Adrenal gland (tissue), 12 donors: ENCODE data around the gene AGAP1. TPM values are rescaled to one million over a fixed set of nuclear protein-coding genes. Genes with fewer than 3 reads are reported as not detected.
A peak's percentile ranks its signal among the peaks of the same experiment; 100 is the strongest.

Experiments used
- DNase-seq, 7 donors: peaks; one replicate each; pipeline ENCODE4 v3.0.0-alpha.2; 2019 to 2020
- H3K27ac ChIP-seq, 5 donors: fragments of 200-600 bp; sonication (generic) in 4 of 5; 1 replicate in 3 of 5; 2 replicates in 2 of 5; pipeline versions ENCODE4 v1.5.1 to v1.8.0; 2016 to 2020; ENCODE audit warnings: mild to moderate bottlenecking in 1 of 5
- H3K27me3 ChIP-seq: fragments of 200-600 bp; 2 replicates; pipeline ENCODE4 v1.8.0; 2021
- H3K36me3 ChIP-seq, 2 donors: fragments of 200-600 bp; replicated peaks in 1 of 2; 1 replicate in 1 of 2; 2 replicates in 1 of 2; pipeline versions ENCODE4 v1.5.1 to v1.8.0; 2018 to 2022
- H3K4me1 ChIP-seq, 2 donors: fragments of 200-600 bp; replicated peaks in 1 of 2; 1 replicate in 1 of 2; 2 replicates in 1 of 2; pipeline versions ENCODE4 v1.5.1 to v1.8.0; 2018 to 2021
- H3K4me3 ChIP-seq, 4 donors: fragments of 200-600 bp; sonication (generic) in 3 of 4; one replicate each; pipeline ENCODE4 v1.5.1; 2016 to 2018
- H3K9me3 ChIP-seq, 3 donors: fragments of 200-600 bp; sonication (generic) in 1 of 3; replicated peaks in 1 of 3; 1 replicate in 2 of 3; 2 replicates in 1 of 3; pipeline versions ENCODE4 v1.5.1 to v1.8.0; 2016 to 2021
- POLR2A ChIP-seq, 2 donors: fragments of 450-650 bp; IDR thresholded peaks; one replicate each; pipeline ENCODE4 v1.6.1; 2017; ENCODE audit warnings: antibody characterized with exemption in 2 of 2, mild to moderate bottlenecking in 2 of 2, moderate library complexity in 1 of 2
- WGBS, 4 donors: extraction: QIAGEN DNeasy Blood & Tissue Kit in 2 of 4; methylation state at CpG; one replicate each; pipeline versions ENCODE4 v1.1.5 to v1.1.7; 2013 to 2017; 5-methylcytosine and 5-hydroxymethylcytosine counted together
- intact Hi-C, 2 donors: fragments of 100-400 bp; cut with DNase I; formaldehyde crosslinking; loops; one replicate each; pipeline versions ENCODE4 v1.14.1 to v1.15.0; 2022 to 2023
- polyA plus RNA-seq, 3 donors: library from polyadenylated mRNA; stranded (reverse); fragments of 200-250 nt in 2 of 3; fragments of 350-450 nt in 1 of 3; fragmentation: Illumina TruSeq in 1 of 3; extraction: RNeasy Lipid Tissue Mini Kit (QIAGEN cat#74804) in 1 of 3; gene quantifications; one replicate each; pipeline ENCODE4 v1.2.3, GENCODE V29; 2013 to 2014
- total RNA-seq, 9 donors: library from RNA; depleted of rRNA in 4 of 9; stranded (reverse); fragments of >200 nt in 4 of 9; fragments of 120-200 nt in 1 of 9; fragmentation: NEBNext Ultra II Directional in 1 of 9; extraction: Animal tissue kit (Norgen Biotek cat#: 25700) in 1 of 9; gene quantifications; one replicate each; pipeline versions ENCODE4 v1.1.0 to v1.2.4, GENCODE V29; 2013 to 2023
- TF ChIP-seq, protein P1 (sequence below), 6 experiments: fragments of 450-650 bp in 4 of 6; fragments of 200-600 bp in 2 of 6; sonication (generic) in 1 of 6; IDR thresholded peaks; 1 replicate in 5 of 6; 2 replicates in 1 of 6; pipeline versions ENCODE4 v1.5.1 to v1.8.0; 2016 to 2021; ENCODE audit warnings: antibody characterized with exemption in 6 of 6, mild to moderate bottlenecking in 2 of 6, moderate library complexity in 1 of 6
- donor health status: healthy with polysubstance abuse.
- donor health status: Bipolar disorder and iron deficiency.
- donor health status: DM: yes; HTN: yes; CAD: no.
- donor health status: DM: no; HTN: no; CAD: no.
- donor health status: DM: no; HTN: no; CAD: no.
- donor health status: DM: yes; HTN: yes; CAD: no.

The AGAP1 gene
- total and polyA plus RNA-seq, 12 donors: 5.3 to 29.6 (median 17.7) TPM

DNA sequence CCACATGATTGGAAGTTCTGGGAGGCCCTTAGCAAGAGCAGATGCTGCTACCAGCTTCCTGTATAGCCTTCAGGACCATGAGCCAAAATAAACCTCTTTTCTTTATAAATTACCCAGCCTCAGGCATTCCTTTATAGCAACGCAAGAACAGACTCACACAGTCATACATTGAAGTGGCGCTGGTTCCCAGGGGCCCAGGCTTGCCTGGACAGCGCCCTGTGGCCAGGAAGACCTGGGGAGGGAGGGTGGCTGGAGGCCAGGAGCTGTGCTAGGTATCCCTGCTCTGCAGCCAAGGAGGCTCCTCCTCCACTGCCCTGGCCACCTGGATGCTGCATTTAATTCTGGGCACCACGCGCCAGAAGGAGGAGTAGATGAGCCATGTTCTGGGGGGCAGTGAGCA is 98.1 kb downstream of the AGAP1 start:
- no peaks in the 10 kb centered on the region for H3K9me3 ChIP-seq
- H3K4me1 ChIP-seq: peaks cover 4 to 5% of the 10 kb centered on the region in 2 donors
- 82 to 100% (median 88%) methylated on average over 1 to 5 of the region's 5 CpGs for WGBS, 4 donors
- intact Hi-C loops: loop anchor here (2.0 to 5.0 kb wide), 2 partner anchors 455 kb away; no protein-coding TSS in a partner anchor
- no peaks in the 10 kb centered on the region for H3K36me3 ChIP-seq
- DNase-seq: no peak
- H3K27me3 ChIP-seq: no peaks in the 10 kb centered on the region
- TF ChIP-seq, protein P1, sequence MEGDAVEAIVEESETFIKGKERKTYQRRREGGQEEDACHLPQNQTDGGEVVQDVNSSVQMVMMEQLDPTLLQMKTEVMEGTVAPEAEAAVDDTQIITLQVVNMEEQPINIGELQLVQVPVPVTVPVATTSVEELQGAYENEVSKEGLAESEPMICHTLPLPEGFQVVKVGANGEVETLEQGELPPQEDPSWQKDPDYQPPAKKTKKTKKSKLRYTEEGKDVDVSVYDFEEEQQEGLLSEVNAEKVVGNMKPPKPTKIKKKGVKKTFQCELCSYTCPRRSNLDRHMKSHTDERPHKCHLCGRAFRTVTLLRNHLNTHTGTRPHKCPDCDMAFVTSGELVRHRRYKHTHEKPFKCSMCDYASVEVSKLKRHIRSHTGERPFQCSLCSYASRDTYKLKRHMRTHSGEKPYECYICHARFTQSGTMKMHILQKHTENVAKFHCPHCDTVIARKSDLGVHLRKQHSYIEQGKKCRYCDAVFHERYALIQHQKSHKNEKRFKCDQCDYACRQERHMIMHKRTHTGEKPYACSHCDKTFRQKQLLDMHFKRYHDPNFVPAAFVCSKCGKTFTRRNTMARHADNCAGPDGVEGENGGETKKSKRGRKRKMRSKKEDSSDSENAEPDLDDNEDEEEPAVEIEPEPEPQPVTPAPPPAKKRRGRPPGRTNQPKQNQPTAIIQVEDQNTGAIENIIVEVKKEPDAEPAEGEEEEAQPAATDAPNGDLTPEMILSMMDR (IDR thresholded peaks at IDR 0.05): no peak
- no peak for TF ChIP-seq POLR2A (IDR thresholded peaks at IDR 0.05)
- no peak overlapping the region for H3K4me3 ChIP-seq
- H3K27ac ChIP-seq: no peak overlapping the region

DNA sequence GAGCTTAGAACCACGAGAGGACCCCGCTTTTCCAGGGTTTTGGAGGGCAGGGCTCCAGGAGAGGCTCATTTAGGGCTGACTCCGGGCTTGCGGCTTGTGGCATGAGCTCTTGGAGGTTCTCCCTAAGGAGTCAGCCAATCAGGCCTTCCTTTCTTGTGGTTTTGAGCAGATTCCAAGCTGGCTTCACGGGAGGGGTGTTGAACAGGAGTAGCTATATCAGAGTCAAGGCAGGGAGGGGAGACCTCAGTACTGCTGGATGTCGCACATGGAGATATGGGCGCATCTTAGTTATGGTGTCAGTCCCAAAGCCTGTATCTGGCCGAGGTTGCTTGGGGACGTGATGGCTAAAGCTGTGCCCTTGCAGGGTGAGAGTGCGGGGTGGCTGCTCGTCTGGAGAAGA is 98.6 kb downstream of the AGAP1 start:
- H3K27me3 ChIP-seq: no peaks in the 10 kb centered on the region
- no peaks in the 10 kb centered on the region for H3K36me3 ChIP-seq
- intact Hi-C loops: loop anchor here (2.0 to 5.0 kb wide), 2 partner anchors 455 to 456 kb away; no protein-coding TSS in a partner anchor
- H3K4me3 ChIP-seq: no peak overlapping the region
- H3K27ac ChIP-seq: no peak overlapping the region
- WGBS, 4 donors: 85 to 89% (median 87%) methylated on average over 11 of the region's 11 CpGs
- TF ChIP-seq POLR2A (IDR thresholded peaks at IDR 0.05): no peak
- TF ChIP-seq, protein P1 (IDR thresholded peaks at IDR 0.05): no peak
- no peak for DNase-seq
- peaks cover 4 to 5% of the 10 kb centered on the region in 2 donors for H3K4me1 ChIP-seq
- no peaks in the 10 kb centered on the region for H3K9me3 ChIP-seq

DNA sequence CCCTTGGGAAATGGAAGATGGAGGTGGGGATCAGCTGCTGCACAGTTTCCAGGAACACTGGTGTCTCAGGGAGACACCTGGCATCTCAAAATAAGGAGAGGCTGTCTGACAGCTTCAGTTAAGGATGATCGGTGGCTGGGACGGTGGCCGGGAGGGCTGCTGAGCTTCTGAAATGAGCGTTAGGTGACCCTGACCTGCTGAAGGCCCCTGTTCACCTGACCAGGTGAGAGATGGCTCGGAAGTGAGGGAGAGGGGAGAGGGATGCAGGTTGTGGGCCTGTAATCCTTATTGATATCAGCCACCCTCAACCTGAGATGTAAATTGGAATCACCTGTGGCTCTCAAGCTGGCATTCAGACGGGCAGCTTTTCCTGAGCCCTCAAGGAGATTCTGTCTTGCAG is 99.0 kb downstream of the AGAP1 start:
- WGBS, 4 donors: 77 to 90% (median 83%) methylated on average over 6 of the region's 6 CpGs
- H3K4me1 ChIP-seq: peaks cover 4 to 5% of the 10 kb centered on the region in 2 donors
- no peaks in the 10 kb centered on the region for H3K27me3 ChIP-seq
- no peak overlapping the region for H3K4me3 ChIP-seq
- no peaks in the 10 kb centered on the region for H3K9me3 ChIP-seq
- TF ChIP-seq, protein P1 (IDR thresholded peaks at IDR 0.05): no peak
- no peak for TF ChIP-seq POLR2A (IDR thresholded peaks at IDR 0.05)
- intact Hi-C loops: loop anchor here (2.0 to 5.0 kb wide), 2 partner anchors 456 kb away; no protein-coding TSS in a partner anchor
- no peaks in the 10 kb centered on the region for H3K36me3 ChIP-seq
- no peak overlapping the region for H3K27ac ChIP-seq
- DNase-seq: no peak

DNA sequence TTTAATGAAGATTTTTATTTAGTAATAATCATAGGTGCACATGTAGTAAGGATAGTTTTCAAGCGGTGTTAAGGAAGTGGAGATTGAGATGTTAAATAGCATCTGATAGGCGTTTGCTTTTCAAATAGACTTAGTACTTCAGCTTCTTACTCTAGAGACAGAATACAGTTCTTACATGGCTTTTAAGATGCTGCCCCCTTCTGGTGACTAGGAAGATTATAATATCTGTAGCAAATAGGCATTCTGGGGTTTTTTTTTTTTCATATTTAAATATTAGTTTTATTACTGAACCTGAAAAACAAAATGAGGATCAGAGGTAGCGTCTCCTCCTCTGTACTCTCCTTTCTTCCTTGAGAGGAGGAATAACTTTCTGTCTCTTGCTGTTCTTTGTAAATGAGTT is 100.2 kb downstream of the AGAP1 start:
- Histone ChIP-seq H3K4me1 (no peaks in the 10 kb centered on the region), H3K27me3 (no peaks in the 10 kb centered on the region), H3K4me3 (no peak overlapping the region), H3K27ac (no peak overlapping the region), H3K9me3 (no peaks in the 10 kb centered on the region), H3K36me3 (no peaks in the 10 kb centered on the region)
- WGBS, 4 donors: 4 to 10% (median 9%) methylated on average over 3 of the region's 3 CpGs
- intact Hi-C loops: loop anchor here in 1 of 2 donors (5.0 kb wide), 1 partner anchor 457 kb away; no protein-coding TSS in a partner anchor
- no peak for TF ChIP-seq POLR2A (IDR thresholded peaks at IDR 0.05)
- TF ChIP-seq, protein P1 (IDR thresholded peaks at IDR 0.05): peak; percentile 63 to 86 (median 74)
- DNase-seq: no peak
